GM23338 (cell line): ENCODE results near the gene FUNDC1. TPM values are rescaled to one million over a fixed set of nuclear protein-coding genes. Genes with fewer than 3 reads are reported as not detected.
A peak's percentile ranks its signal among the peaks of the same experiment; 100 is the strongest.

ENCODE experiments used
- ATAC-seq: fragments of 200-7000 bp; cut with Tn5 transposase; 3 replicates; pipeline ENCODE4 v1.9.1; 2020
- DNase-seq: peaks from one replicate; pipeline ENCODE4 v3.0.0-alpha.2; 2015; ENCODE audit warnings: low spot score
- H2AFZ ChIP-seq: fragments of 200-600 bp; sonication (generic); 2 replicates; pipeline ENCODE4 v1.8.0; 2016; ENCODE audit warnings: antibody characterized with exemption, mild to moderate bottlenecking, moderate library complexity
- H3F3A ChIP-seq: fragments of 200-600 bp; sonication (generic); replicated peaks from 2 replicates; pipeline ENCODE4 v1.8.0; 2017; ENCODE audit warnings: antibody characterized with exemption, mixed run types, low read depth
- H3K27ac ChIP-seq: fragments of 200-600 bp; sonication (generic); 2 replicates; pipeline ENCODE4 v1.6.1; 2016; ENCODE audit warnings: low read depth
- H3K27me3 ChIP-seq: fragments of 200-600 bp; sonication (generic); 2 replicates; pipeline ENCODE4 v1.8.0; 2016; ENCODE audit warnings: mild to moderate bottlenecking, mixed run types, moderate library complexity; ENCODE audit not compliant: insufficient read depth
- H3K36me3 ChIP-seq: fragments of 200-600 bp; sonication (generic); 2 replicates; pipeline ENCODE4 v1.8.0; 2016; ENCODE audit warnings: mild to moderate bottlenecking; ENCODE audit not compliant: insufficient read depth
- H3K4me1 ChIP-seq: fragments of 200-600 bp; sonication (generic); 2 replicates; pipeline ENCODE4 v1.8.0; 2016; ENCODE audit warnings: mild to moderate bottlenecking, moderate library complexity; ENCODE audit not compliant: insufficient read depth
- H3K4me2 ChIP-seq: fragments of 200-600 bp; sonication (generic); 2 replicates; pipeline ENCODE4 v1.7.1; 2017; ENCODE audit warnings: mixed run types
- H3K4me3 ChIP-seq: fragments of 200-600 bp; sonication (generic); 2 replicates; pipeline ENCODE4 v1.6.1; 2016; ENCODE audit warnings: mixed run types
- H3K79me2 ChIP-seq: fragments of 200-600 bp; sonication (generic); replicated peaks from 2 replicates; pipeline ENCODE4 v1.8.0; 2017; ENCODE audit warnings: mild to moderate bottlenecking; ENCODE audit not compliant: insufficient read depth
- H3K9me2 ChIP-seq: fragments of 200-600 bp; sonication (generic); 2 replicates; pipeline ENCODE4 v1.8.0; 2017; ENCODE audit not compliant: insufficient read depth
- H4K20me1 ChIP-seq: fragments of 200-600 bp; sonication (generic); replicated peaks from 2 replicates; pipeline ENCODE4 v1.8.0; 2017; ENCODE audit warnings: mild to moderate bottlenecking; ENCODE audit not compliant: insufficient read depth
- H3K27ac Mint-ChIP-seq: 2 replicates; pipeline ENCODE4 v1.8.0; 2020; ENCODE audit warnings: inconsistent platforms, mild to moderate bottlenecking, moderate library complexity, mixed read lengths
- H3K27me3 Mint-ChIP-seq: 3 replicates; pipeline ENCODE4 v1.8.0; 2022; ENCODE audit warnings: low read depth, mild to moderate bottlenecking, moderate library complexity, mixed read lengths, inconsistent platforms; ENCODE audit not compliant: insufficient read depth, poor library complexity
- H3K36me3 Mint-ChIP-seq: 3 replicates; pipeline ENCODE4 v1.8.0; 2021; ENCODE audit warnings: low read depth, mild to moderate bottlenecking, inconsistent platforms, moderate library complexity, mixed read lengths
- H3K4me1 Mint-ChIP-seq: 3 replicates; pipeline ENCODE4 v1.8.0; 2020; ENCODE audit warnings: mild to moderate bottlenecking, inconsistent platforms, mixed read lengths
- H3K4me3 Mint-ChIP-seq: 3 replicates; pipeline ENCODE4 v1.8.0; 2021; ENCODE audit warnings: moderate library complexity, mild to moderate bottlenecking, inconsistent platforms, mixed read lengths
- H3K9me3 Mint-ChIP-seq: 3 replicates; pipeline ENCODE4 v1.8.0; 2020; ENCODE audit warnings: moderate library complexity, mild to moderate bottlenecking, inconsistent platforms, mixed read lengths
- EZH2phosphoT487 ChIP-seq: fragments of 200-600 bp; sonication (generic); IDR thresholded peaks from one replicate; pipeline ENCODE4 v1.8.1; 2018; ENCODE audit warnings: antibody characterized with exemption; ENCODE audit not compliant: unreplicated experiment
- JUNB ChIP-seq: IDR thresholded peaks from one replicate; pipeline ENCODE4 v1.6.1; 2016; ENCODE audit warnings: antibody characterized with exemption; ENCODE audit not compliant: unreplicated experiment
- NANOG ChIP-seq: IDR thresholded peaks from 2 replicates; pipeline ENCODE4 v1.6.1; 2016; ENCODE audit warnings: antibody characterized with exemption, borderline replicate concordance
- ZNF331 ChIP-seq: fragments of 250-450 bp; sonication (Bioruptor Pico); IDR thresholded peaks from 2 replicates; pipeline ENCODE4 v1.5.0; 2020; ENCODE audit warnings: low read depth, mild to moderate bottlenecking, moderate library complexity
- polyA plus RNA-seq: library from polyadenylated mRNA; unstranded; fragments of >200 nt; fragmentation: Nextera tagmentation; extraction: Ambion mirVana; gene quantifications from 2 replicates; pipeline ENCODE4 v1.2.1, GENCODE V29; 2016
- total RNA-seq: library from RNA; depleted of rRNA; stranded (reverse); fragments of >200 nt; shearing (Covaris generic); gene quantifications from 2 replicates; pipeline ENCODE4 v1.2.3, GENCODE V29; 2014
- TF ChIP-seq, protein P1 (sequence below): fragments of 250-450 bp; sonication (Bioruptor Pico); IDR thresholded peaks from 2 replicates; pipeline ENCODE4 v1.5.0; 2020; ENCODE audit warnings: mild to moderate bottlenecking, moderate library complexity
- TF ChIP-seq, protein P2 (sequence below): IDR thresholded peaks from 2 replicates; pipeline ENCODE4 v1.6.1; 2016; ENCODE audit warnings: antibody characterized with exemption

FUNDC1 gene
- total and polyA plus RNA-seq, 2 experiments from 2014 or later, result 10.0 to 44.0 TPM

DNA sequence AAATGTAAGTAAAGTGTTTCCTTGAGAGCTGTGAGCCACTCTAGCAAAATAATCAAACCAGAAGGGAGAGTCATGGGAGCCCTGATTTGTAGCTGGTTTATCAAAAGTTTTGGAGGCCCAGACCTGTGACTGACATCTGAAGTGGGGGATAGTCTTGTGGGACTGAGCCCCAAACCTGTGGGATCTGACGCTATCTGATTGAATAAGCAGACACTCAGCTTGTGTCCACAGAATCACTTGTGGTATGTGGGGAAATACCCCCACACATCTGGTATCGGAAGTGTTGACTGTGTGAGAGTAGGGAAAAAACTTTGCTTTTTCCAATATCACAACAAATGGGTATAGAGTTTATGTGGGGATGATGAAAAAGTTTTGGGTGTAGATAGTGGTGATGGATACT is 35.4 kb downstream of the FUNDC1 start (continued):
- TF ChIP-seq, protein P1, sequence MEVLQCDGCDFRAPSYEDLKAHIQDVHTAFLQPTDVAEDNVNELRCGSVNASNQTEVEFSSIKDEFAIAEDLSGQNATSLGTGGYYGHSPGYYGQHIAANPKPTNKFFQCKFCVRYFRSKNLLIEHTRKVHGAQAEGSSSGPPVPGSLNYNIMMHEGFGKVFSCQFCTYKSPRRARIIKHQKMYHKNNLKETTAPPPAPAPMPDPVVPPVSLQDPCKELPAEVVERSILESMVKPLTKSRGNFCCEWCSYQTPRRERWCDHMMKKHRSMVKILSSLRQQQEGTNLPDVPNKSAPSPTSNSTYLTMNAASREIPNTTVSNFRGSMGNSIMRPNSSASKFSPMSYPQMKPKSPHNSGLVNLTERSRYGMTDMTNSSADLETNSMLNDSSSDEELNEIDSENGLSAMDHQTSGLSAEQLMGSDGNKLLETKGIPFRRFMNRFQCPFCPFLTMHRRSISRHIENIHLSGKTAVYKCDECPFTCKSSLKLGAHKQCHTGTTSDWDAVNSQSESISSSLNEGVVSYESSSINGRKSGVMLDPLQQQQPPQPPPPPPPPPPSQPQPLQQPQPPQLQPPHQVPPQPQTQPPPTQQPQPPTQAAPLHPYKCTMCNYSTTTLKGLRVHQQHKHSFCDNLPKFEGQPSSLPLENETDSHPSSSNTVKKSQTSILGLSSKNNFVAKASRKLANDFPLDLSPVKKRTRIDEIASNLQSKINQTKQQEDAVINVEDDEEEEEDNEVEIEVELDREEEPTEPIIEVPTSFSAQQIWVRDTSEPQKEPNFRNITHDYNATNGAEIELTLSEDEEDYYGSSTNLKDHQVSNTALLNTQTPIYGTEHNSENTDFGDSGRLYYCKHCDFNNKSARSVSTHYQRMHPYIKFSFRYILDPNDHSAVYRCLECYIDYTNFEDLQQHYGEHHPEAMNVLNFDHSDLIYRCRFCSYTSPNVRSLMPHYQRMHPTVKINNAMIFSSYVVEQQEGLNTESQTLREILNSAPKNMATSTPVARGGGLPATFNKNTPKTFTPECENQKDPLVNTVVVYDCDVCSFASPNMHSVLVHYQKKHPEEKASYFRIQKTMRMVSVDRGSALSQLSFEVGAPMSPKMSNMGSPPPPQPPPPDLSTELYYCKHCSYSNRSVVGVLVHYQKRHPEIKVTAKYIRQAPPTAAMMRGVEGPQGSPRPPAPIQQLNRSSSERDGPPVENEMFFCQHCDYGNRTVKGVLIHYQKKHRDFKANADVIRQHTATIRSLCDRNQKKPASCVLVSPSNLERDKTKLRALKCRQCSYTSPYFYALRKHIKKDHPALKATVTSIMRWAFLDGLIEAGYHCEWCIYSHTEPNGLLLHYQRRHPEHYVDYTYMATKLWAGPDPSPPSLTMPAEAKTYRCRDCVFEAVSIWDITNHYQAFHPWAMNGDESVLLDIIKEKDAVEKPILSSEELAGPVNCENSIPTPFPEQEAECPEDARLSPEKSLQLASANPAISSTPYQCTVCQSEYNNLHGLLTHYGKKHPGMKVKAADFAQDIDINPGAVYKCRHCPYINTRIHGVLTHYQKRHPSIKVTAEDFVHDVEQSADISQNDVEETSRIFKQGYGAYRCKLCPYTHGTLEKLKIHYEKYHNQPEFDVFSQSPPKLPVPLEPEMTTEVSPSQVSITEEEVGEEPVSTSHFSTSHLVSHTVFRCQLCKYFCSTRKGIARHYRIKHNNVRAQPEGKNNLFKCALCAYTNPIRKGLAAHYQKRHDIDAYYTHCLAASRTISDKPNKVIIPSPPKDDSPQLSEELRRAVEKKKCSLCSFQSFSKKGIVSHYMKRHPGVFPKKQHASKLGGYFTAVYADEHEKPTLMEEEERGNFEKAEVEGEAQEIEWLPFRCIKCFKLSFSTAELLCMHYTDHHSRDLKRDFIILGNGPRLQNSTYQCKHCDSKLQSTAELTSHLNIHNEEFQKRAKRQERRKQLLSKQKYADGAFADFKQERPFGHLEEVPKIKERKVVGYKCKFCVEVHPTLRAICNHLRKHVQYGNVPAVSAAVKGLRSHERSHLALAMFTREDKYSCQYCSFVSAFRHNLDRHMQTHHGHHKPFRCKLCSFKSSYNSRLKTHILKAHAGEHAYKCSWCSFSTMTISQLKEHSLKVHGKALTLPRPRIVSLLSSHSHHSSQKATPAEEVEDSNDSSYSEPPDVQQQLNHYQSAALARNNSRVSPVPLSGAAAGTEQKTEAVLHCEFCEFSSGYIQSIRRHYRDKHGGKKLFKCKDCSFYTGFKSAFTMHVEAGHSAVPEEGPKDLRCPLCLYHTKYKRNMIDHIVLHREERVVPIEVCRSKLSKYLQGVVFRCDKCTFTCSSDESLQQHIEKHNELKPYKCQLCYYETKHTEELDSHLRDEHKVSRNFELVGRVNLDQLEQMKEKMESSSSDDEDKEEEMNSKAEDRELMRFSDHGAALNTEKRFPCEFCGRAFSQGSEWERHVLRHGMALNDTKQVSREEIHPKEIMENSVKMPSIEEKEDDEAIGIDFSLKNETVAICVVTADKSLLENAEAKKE (CRISPR knock-in tag), result no peak
- no peak for TF ChIP-seq JUNB
- TF ChIP-seq EZH2phosphoT487, result no peak
- TF ChIP-seq, protein P2, sequence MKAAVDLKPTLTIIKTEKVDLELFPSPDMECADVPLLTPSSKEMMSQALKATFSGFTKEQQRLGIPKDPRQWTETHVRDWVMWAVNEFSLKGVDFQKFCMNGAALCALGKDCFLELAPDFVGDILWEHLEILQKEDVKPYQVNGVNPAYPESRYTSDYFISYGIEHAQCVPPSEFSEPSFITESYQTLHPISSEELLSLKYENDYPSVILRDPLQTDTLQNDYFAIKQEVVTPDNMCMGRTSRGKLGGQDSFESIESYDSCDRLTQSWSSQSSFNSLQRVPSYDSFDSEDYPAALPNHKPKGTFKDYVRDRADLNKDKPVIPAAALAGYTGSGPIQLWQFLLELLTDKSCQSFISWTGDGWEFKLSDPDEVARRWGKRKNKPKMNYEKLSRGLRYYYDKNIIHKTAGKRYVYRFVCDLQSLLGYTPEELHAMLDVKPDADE, result no peak
- no peak for TF ChIP-seq NANOG
- TF ChIP-seq ZNF331, result no peak

DNA sequence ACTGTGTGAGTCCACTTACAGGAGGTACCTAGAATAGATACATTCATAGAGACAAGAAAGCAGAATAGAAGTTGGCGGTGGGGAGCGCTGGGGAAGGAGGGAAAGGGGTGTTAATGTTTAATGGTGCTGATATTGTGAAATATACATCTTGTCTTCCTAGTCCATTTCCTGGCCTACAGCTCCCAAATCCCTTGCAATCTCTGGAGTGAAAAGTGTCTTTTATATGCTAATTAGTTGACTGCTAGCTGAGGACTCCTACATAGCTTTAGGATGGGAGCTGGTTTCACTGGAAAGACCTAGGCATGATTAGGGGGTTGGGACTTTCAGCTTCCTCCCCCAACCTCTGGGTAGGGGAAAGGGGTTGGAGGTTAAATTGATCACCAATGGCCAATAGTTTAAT is 36.0 kb downstream of the FUNDC1 start:
- Histone ChIP-seq H3K27ac (no peak overlapping the region), H4K20me1 (no peaks in the 10 kb centered on the region), H2AFZ (no peak overlapping the region), H3K27me3 (no peaks in the 10 kb centered on the region), H3F3A (no peaks in the 10 kb centered on the region), H3K4me3 (no peak overlapping the region), H3K79me2 (no peaks in the 10 kb centered on the region), H3K4me2 (peak overlapping the region; percentile 45), H3K9me2 (no peaks in the 10 kb centered on the region), H3K4me1 (no peaks in the 10 kb centered on the region), H3K36me3 (no peaks in the 10 kb centered on the region)
- H3K27me3 Mint-ChIP-seq, result no peaks in the 10 kb centered on the region
- H3K36me3 Mint-ChIP-seq, result no peaks in the 10 kb centered on the region
- H3K9me3 Mint-ChIP-seq, result no peaks in the 10 kb centered on the region; the same call in 2 of the 3 replicates
- ATAC-seq, result peak; percentile 77
- DNase-seq, result peak; percentile 30
- H3K27ac Mint-ChIP-seq, result no peak overlapping the region
- peaks cover 14% of the 10 kb centered on the region for H3K4me1 Mint-ChIP-seq
- H3K4me3 Mint-ChIP-seq, result no peak overlapping the region
- TF ChIP-seq, protein P1 (CRISPR knock-in tag), result 0 out of 2 replicates have a peak, but pooled peaks have one; percentile 9
- TF ChIP-seq NANOG, result no peak
